ENCODE results near the gene TXNRD1. TPM values are rescaled to one million over a fixed set of nuclear protein-coding genes. Genes with fewer than 3 reads are reported as not detected.

The TXNRD1 gene
- total and polyA plus RNA-seq, 4 donors, result 97.7 to 140 (median 117) TPM

DNA sequence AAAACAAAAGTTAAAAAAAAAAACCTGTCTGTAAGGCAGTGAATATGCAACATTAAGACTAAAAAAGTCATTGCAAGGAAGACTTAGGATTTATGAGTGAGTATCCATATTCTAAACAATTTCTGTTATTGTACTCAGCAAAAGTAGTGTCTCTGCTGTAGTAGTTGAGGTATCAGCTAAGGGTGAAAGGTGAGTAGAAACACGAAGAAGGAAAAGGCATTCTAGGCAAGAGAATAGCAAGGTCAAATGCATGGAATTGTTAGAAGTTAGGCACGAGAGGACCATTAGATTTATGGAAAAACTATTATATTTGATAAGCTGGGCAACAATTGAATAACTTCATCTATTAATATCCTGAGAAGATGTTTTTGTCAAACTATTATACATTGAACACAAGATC, 89.8 kb downstream of the TXNRD1 start:
- H3K27ac ChIP-seq (ENCODE audit: low read depth in 1 of 2, low read length in 2 of 2), result no peak overlapping the region
- intact Hi-C loops (cut with DNase I), result loop anchor here in 1 of 2 donors (5.0 kb wide), 1 partner anchor 37 kb away; no protein-coding TSS in a partner anchor
- H3K9me3 ChIP-seq (ENCODE audit: control insufficient read depth, low read length), result no peaks in the 10 kb centered on the region
- H3K36me3 ChIP-seq (ENCODE audit: control insufficient read depth in 1 of 2, insufficient read depth in 2 of 2, low read length in 1 of 2), result peaks cover 0 to 3% of the 10 kb centered on the region in 2 donors
- ATAC-seq (ENCODE audit: low FRiP score) (no peak), DNase-seq (no peak)
- H3K4me1 ChIP-seq (ENCODE audit: control insufficient read depth in 1 of 2, insufficient read depth in 2 of 2, low read length in 2 of 2), result peaks cover 2 to 4% of the 10 kb centered on the region in 2 donors
- WGBS, 2 donors, result 50 to 76% methylated on average over 2 of the region's 2 CpGs
- no peak overlapping the region for H3K4me3 ChIP-seq (ENCODE audit: low read length in 2 of 2)
- H3K27me3 ChIP-seq (ENCODE audit: control insufficient read depth in 1 of 2, insufficient read depth in 2 of 2, low read length in 1 of 2), result no peaks in the 10 kb centered on the region

DNA sequence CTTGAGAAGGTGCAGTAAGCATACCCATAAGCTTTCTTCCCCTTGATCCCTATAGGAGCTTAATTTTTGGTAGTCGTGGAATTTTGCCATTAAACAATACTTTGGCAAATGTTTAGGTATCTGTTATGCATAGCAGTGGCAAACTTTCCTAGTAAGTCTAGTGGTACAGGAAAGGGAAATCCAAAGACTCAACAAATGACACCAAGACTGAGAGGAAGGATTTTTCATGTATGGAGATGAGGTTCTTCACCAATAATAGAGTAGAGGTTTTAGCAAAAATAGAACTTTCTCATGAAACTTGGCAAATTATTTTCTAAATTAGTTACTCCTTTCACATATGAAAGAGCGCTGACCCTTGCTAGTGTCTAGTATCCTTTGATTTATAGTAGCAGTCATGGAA, 90.8 kb downstream of the TXNRD1 start:
- Histone ChIP-seq H3K36me3 (ENCODE audit: control insufficient read depth in 1 of 2, insufficient read depth in 2 of 2, low read length in 1 of 2) (peaks cover 0 to 5% of the 10 kb centered on the region in 2 donors), H3K4me1 (ENCODE audit: control insufficient read depth in 1 of 2, insufficient read depth in 2 of 2, low read length in 2 of 2) (peaks cover 0 to 2% of the 10 kb centered on the region in 2 donors), H3K27me3 (ENCODE audit: control insufficient read depth in 1 of 2, insufficient read depth in 2 of 2, low read length in 1 of 2) (no peaks in the 10 kb centered on the region), H3K9me3 (ENCODE audit: control insufficient read depth, low read length) (no peaks in the 10 kb centered on the region), H3K4me3 (ENCODE audit: low read length in 2 of 2) (no peak overlapping the region), H3K27ac (ENCODE audit: low read depth in 1 of 2, low read length in 2 of 2) (no peak overlapping the region)
- 71 to 93% methylated on average over 2 of the region's 2 CpGs for WGBS, 2 donors
- DNase-seq (no peak), ATAC-seq (ENCODE audit: low FRiP score) (no peak)
- intact Hi-C loops (cut with DNase I), result loop anchor here in 1 of 2 donors (5.0 kb wide), 1 partner anchor 36 kb away; no protein-coding TSS in a partner anchor

GRCh38 chr12:104306943-104307654, 91.5 kb downstream of the TXNRD1 start:
- peak overlapping the region in 1 of 2 donors; percentile 47 for H3K27ac ChIP-seq (ENCODE audit: low read depth in 1 of 2, low read length in 2 of 2)
- no peak overlapping the region for H3K4me3 ChIP-seq (ENCODE audit: low read length in 2 of 2)
- H3K9me3 ChIP-seq (ENCODE audit: control insufficient read depth, low read length), result no peaks in the 10 kb centered on the region
- intact Hi-C loops (cut with DNase I), result loop anchor here in 1 of 2 donors (5.0 kb wide), 1 partner anchor 35 kb away; no protein-coding TSS in a partner anchor
- DNase-seq (no peak), ATAC-seq (ENCODE audit: low FRiP score) (no peak)
- H3K36me3 ChIP-seq (ENCODE audit: control insufficient read depth in 1 of 2, insufficient read depth in 2 of 2, low read length in 1 of 2), result peaks cover 0 to 5% of the 10 kb centered on the region in 2 donors
- WGBS, 2 donors, result 58 to 68% methylated on average over 6 of the region's 6 CpGs
- no peaks in the 10 kb centered on the region for H3K27me3 ChIP-seq (ENCODE audit: control insufficient read depth in 1 of 2, insufficient read depth in 2 of 2, low read length in 1 of 2)
- peaks cover 0 to 2% of the 10 kb centered on the region in 2 donors for H3K4me1 ChIP-seq (ENCODE audit: control insufficient read depth in 1 of 2, insufficient read depth in 2 of 2, low read length in 2 of 2)

- Histone ChIP-seq H3K36me3 (ENCODE audit: control insufficient read depth in 1 of 2, insufficient read depth in 2 of 2, low read length in 1 of 2) (peaks cover 0 to 5% of the 10 kb centered on the region in 2 donors), H3K27me3 (ENCODE audit: control insufficient read depth in 1 of 2, insufficient read depth in 2 of 2, low read length in 1 of 2) (no peaks in the 10 kb centered on the region), H3K9me3 (ENCODE audit: control insufficient read depth, low read length) (no peaks in the 10 kb centered on the region), H3K27ac (ENCODE audit: low read depth in 1 of 2, low read length in 2 of 2) (no peak overlapping the region), H3K4me1 (ENCODE audit: control insufficient read depth in 1 of 2, insufficient read depth in 2 of 2, low read length in 2 of 2) (peaks cover 0 to 2% of the 10 kb centered on the region in 2 donors), H3K4me3 (ENCODE audit: low read length in 2 of 2) (no peak overlapping the region)
- ATAC-seq (ENCODE audit: low FRiP score), result no peak
- DNase-seq, result no peak
- intact Hi-C loops (cut with DNase I), result loop anchor here in 1 of 2 donors (5.0 kb wide), 1 partner anchor 35 kb away; no protein-coding TSS in a partner anchor
These were observed 92.0 kb downstream of the TXNRD1 start for GRCh38 chr12:104307655-104308000.

DNA sequence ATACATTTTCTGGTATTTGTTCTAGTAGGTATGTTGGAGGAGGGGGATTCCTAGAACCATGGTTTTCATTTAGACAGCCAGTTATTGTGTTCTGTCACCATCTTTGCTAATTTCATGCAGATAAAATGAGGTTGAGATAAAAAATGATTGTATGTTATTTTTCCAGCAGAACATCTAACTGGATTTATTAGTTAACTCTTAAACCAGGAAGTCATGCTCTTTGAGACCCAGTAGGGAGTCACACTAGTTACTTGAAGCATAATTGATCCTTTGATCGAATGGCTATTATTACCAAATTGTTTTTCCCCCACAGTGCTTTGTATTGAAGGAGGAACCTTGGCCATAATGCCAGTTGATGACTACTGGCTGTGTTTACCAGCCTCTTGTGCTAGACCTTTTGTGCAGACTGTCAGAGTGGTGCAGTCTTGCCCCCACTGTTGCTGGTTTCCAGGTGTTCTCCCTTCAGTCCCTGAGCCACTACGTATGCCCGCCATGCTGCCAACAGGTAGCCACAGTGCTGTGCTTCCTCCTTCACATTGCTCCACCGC, 93.9 kb downstream of the TXNRD1 start:
- Histone ChIP-seq H3K27me3 (ENCODE audit: control insufficient read depth in 1 of 2, insufficient read depth in 2 of 2, low read length in 1 of 2) (no peaks in the 10 kb centered on the region), H3K36me3 (ENCODE audit: control insufficient read depth in 1 of 2, insufficient read depth in 2 of 2, low read length in 1 of 2) (peaks cover 5 to 11% of the 10 kb centered on the region in 2 donors), H3K4me1 (ENCODE audit: control insufficient read depth in 1 of 2, insufficient read depth in 2 of 2, low read length in 2 of 2) (peaks cover 0 to 7% of the 10 kb centered on the region in 2 donors), H3K27ac (ENCODE audit: low read depth in 1 of 2, low read length in 2 of 2) (no peak overlapping the region), H3K4me3 (ENCODE audit: low read length in 2 of 2) (no peak overlapping the region), H3K9me3 (ENCODE audit: control insufficient read depth, low read length) (no peaks in the 10 kb centered on the region)
- ATAC-seq (ENCODE audit: low FRiP score), result no peak
- DNase-seq, result no peak
- intact Hi-C loops (cut with DNase I), result loop anchor here in 1 of 2 donors (5.0 kb wide), 1 partner anchor 33 kb away; no protein-coding TSS in a partner anchor
- WGBS, 2 donors, result 93 to 96% methylated on average over 4 of the region's 4 CpGs

DNA sequence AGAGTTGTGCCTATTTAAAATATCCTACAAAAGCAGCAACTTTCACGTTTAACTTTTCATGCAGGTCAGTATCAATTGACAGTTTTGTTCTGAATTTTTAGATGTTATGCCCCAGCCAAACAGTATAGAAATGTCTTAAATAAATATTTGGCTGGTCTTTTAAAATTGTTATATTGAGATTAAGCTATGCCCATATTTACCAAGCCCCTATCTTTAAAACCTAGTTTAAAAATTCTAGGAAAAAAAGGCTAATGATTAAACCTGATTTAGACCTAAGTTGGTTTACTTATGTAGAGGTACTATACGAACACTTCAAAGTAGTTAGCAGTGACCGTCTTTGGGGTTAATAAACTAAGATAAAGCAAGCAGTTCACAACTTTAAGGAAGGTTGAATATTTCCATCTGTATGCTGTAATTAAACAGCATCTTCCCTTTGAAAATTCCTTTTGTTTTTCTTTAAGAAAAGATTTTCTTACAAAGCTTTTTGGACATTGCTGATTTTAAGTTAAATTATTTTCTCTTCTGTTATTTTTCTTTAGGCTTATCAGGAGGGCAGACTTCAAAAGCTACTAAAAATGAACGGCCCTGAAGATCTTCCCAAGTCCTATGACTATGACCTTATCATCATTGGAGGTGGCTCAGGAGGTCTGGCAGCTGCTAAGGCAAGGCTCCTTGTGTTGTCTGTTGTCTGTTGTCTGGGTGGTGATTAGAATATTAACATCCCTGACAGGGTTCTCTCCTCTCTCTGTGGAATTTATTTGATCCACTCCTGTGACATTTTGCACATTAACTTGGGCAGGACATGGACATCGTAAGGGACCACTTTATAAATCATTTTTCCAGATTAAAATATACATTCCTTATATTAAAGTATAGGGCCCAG, 95.4 kb downstream of the TXNRD1 start:
- no peaks in the 10 kb centered on the region for H3K27me3 ChIP-seq (ENCODE audit: control insufficient read depth in 1 of 2, insufficient read depth in 2 of 2, low read length in 1 of 2)
- no peak for DNase-seq
- no peak for ATAC-seq (ENCODE audit: low FRiP score)
- H3K27ac ChIP-seq (ENCODE audit: low read depth in 1 of 2, low read length in 2 of 2), result no peak overlapping the region
- no peak overlapping the region for H3K4me3 ChIP-seq (ENCODE audit: low read length in 2 of 2)
- H3K36me3 ChIP-seq (ENCODE audit: control insufficient read depth in 1 of 2, insufficient read depth in 2 of 2, low read length in 1 of 2), result peaks cover 5 to 13% of the 10 kb centered on the region in 2 donors
- WGBS, 2 donors, result 72 to 76% methylated on average over 5 of the region's 5 CpGs
- no peaks in the 10 kb centered on the region for H3K9me3 ChIP-seq (ENCODE audit: control insufficient read depth, low read length)
- intact Hi-C loops (cut with DNase I), result no loop called here
- H3K4me1 ChIP-seq (ENCODE audit: control insufficient read depth in 1 of 2, insufficient read depth in 2 of 2, low read length in 2 of 2), result peaks cover 0 to 7% of the 10 kb centered on the region in 2 donors

DNA sequence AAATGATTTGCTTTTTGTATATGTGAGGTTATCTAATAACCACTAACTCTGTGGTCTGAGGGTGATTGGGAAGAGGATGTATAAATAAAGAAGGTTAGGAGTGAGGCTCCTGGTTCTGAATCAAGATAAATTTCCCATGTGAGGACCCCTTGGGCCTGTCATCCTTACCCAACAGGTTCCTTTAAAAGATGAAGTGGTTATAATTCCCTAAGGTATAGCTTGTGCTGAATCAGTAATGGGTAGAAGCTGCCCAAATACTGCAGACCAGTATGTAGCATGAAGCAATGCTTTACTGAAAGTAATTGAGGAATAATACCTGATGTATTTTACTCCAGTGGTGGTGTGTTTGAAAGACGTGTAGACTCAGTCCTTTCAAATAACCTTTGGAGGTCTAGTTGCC, 96.6 kb downstream of the TXNRD1 start:
- peaks cover 5 to 13% of the 10 kb centered on the region in 2 donors for H3K36me3 ChIP-seq (ENCODE audit: control insufficient read depth in 1 of 2, insufficient read depth in 2 of 2, low read length in 1 of 2)
- H3K27me3 ChIP-seq (ENCODE audit: control insufficient read depth in 1 of 2, insufficient read depth in 2 of 2, low read length in 1 of 2), result no peaks in the 10 kb centered on the region
- no peak overlapping the region for H3K27ac ChIP-seq (ENCODE audit: low read depth in 1 of 2, low read length in 2 of 2)
- no peaks in the 10 kb centered on the region for H3K9me3 ChIP-seq (ENCODE audit: control insufficient read depth, low read length)
- no peak overlapping the region for H3K4me3 ChIP-seq (ENCODE audit: low read length in 2 of 2)
- ATAC-seq (ENCODE audit: low FRiP score) (no peak), DNase-seq (no peak)
- intact Hi-C loops (cut with DNase I), result no loop called here
- 75 to 80% methylated on average over 1 of the region's 1 CpG for whole genome bisulfite sequencing, 2 donors
- H3K4me1 ChIP-seq (ENCODE audit: control insufficient read depth in 1 of 2, insufficient read depth in 2 of 2, low read length in 2 of 2), result peaks cover 0 to 5% of the 10 kb centered on the region in 2 donors

DNA sequence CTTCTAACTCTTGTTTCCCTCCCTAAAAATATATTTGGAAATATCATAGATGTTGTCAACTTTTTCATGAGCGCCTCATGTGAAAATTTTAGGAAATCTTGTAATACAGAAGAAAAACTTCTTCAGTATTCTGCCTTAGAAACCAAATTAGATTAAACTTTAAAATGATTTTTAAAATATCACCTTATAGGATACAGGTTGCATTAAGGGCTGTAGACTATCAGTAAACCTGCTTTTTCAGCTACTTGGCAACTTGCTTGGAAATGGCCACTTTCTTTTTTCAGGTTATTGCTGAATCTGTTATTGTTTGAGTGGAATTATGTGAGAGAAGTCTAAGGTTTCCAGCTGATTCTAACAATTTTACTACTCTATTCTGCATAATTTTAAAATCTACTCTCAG, 97.1 kb downstream of the TXNRD1 start:
- intact Hi-C loops (cut with DNase I), result no loop called here
- Histone ChIP-seq H3K4me3 (ENCODE audit: low read length in 2 of 2) (no peak overlapping the region), H3K9me3 (ENCODE audit: control insufficient read depth, low read length) (no peaks in the 10 kb centered on the region), H3K27me3 (ENCODE audit: control insufficient read depth in 1 of 2, insufficient read depth in 2 of 2, low read length in 1 of 2) (no peaks in the 10 kb centered on the region), H3K4me1 (ENCODE audit: control insufficient read depth in 1 of 2, insufficient read depth in 2 of 2, low read length in 2 of 2) (peaks cover 0 to 5% of the 10 kb centered on the region in 2 donors), H3K36me3 (ENCODE audit: control insufficient read depth in 1 of 2, insufficient read depth in 2 of 2, low read length in 1 of 2) (peaks cover 5 to 13% of the 10 kb centered on the region in 2 donors), H3K27ac (ENCODE audit: low read depth in 1 of 2, low read length in 2 of 2) (no peak overlapping the region)
- no peak for ATAC-seq (ENCODE audit: low FRiP score)
- no peak for DNase-seq
- WGBS, 2 donors, result 95 to 99% methylated on average over 1 of the region's 1 CpG

Data from aorta (tissue), 5 donors.